ENCODE data around the gene DUS4L.

GRCh38 chr7:107534139-107534538, 29.6 kb upstream of the DUS4L start:
- TF ChIP-seq TAF1 (IDR thresholded peaks at IDR 0.05; ENCODE audit: borderline replicate concordance, insufficient read depth, low read length) = no peak
- no peak for TF ChIP-seq SIN3A (IDR thresholded peaks at IDR 0.05; ENCODE audit: borderline replicate concordance, insufficient read depth, low read length)
- no peak for TF ChIP-seq POLR2AphosphoS5 (IDR thresholded peaks at IDR 0.05; ENCODE audit: low read depth, low read length)
- TF ChIP-seq REST (IDR thresholded peaks at IDR 0.05; ENCODE audit: insufficient read depth in 1 of 2, low read depth in 2 of 2, low read length in 2 of 2) = no peak
- TF ChIP-seq FOXP2 (optimal IDR thresholded peaks at IDR 0.05; ENCODE audit: borderline replicate concordance, extremely low read depth, extremely low read length, insufficient read depth) = no peak

Measured in PFSK-1 (cell line).